Fibroblast of upper back skin (primary cell): ENCODE results near the gene TAF3.
"Not testable (repeated sequence)": the region's sequence is repeated elsewhere in the genome, so short reads cannot be mapped to it uniquely, and the experiment has no call there.

Experiments used
- DNase-seq: peaks from one replicate; pipeline ENCODE4 v3.0.0-alpha.2; 2013

TAF3 gene, protein sequence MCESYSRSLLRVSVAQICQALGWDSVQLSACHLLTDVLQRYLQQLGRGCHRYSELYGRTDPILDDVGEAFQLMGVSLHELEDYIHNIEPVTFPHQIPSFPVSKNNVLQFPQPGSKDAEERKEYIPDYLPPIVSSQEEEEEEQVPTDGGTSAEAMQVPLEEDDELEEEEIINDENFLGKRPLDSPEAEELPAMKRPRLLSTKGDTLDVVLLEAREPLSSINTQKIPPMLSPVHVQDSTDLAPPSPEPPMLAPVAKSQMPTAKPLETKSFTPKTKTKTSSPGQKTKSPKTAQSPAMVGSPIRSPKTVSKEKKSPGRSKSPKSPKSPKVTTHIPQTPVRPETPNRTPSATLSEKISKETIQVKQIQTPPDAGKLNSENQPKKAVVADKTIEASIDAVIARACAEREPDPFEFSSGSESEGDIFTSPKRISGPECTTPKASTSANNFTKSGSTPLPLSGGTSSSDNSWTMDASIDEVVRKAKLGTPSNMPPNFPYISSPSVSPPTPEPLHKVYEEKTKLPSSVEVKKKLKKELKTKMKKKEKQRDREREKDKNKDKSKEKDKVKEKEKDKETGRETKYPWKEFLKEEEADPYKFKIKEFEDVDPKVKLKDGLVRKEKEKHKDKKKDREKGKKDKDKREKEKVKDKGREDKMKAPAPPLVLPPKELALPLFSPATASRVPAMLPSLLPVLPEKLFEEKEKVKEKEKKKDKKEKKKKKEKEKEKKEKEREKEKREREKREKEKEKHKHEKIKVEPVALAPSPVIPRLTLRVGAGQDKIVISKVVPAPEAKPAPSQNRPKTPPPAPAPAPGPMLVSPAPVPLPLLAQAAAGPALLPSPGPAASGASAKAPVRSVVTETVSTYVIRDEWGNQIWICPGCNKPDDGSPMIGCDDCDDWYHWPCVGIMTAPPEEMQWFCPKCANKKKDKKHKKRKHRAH

GRCh38 chr10:7818295-7819120, at the start of gene TAF3:
Gene TAF3 (plus strand): TSS chr10:7818505. CDS start chr10:7818710, 205 bp downstream.
- peak; percentile 81 for DNase-seq

GRCh38 chr10:7773845-7774801, 44.2 kb upstream of the TAF3 start:
- no peak for DNase-seq

- DNase-seq: no peak
Observed at GRCh38 chr10:7776777-7777176, 41.5 kb upstream of the TAF3 start.

DNA sequence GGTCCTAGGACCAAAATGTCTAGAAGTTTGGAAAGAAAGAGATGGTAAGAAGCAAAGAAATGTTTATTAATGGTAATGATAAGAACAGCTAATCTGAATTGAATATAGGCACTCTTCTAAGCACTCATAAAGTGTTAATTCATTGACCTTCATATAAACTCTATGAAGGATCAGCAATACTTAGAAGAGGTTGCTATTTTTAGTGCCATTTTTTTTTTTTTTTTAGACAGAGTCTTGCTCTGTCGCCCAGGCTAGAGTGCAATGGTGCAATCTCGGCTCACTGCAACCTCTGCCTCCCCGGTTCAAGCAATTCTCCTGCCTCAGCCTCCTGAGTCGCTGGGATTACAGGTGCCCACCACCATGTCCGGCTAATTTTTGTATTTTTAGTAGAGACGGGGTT, 36.1 kb upstream of the TAF3 start:
- not testable (repeated sequence) for DNase-seq

DNA sequence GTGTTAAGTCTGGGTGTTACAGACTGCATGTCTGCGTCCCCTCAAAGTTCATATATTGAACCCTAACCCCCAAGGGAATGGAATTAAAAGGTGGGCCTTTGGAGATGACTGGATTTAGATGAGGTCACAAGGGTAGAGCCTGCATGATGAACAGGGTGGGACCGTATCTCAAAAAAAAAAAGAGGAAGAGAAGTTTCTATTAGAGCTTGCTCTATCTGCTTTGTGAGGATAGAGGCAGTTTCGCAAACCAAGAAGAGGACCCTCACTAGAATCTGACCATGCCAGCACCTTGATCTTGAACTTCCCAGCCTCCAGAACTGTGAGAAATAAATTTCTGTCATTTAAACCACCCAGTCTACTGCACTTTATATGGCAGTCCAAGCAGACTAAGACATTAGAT, 31.9 kb upstream of the TAF3 start:
- no peak for DNase-seq

- no peak for DNase-seq
Observed at GRCh38 chr10:7787150-7787856, 31.0 kb upstream of the TAF3 start.

DNA sequence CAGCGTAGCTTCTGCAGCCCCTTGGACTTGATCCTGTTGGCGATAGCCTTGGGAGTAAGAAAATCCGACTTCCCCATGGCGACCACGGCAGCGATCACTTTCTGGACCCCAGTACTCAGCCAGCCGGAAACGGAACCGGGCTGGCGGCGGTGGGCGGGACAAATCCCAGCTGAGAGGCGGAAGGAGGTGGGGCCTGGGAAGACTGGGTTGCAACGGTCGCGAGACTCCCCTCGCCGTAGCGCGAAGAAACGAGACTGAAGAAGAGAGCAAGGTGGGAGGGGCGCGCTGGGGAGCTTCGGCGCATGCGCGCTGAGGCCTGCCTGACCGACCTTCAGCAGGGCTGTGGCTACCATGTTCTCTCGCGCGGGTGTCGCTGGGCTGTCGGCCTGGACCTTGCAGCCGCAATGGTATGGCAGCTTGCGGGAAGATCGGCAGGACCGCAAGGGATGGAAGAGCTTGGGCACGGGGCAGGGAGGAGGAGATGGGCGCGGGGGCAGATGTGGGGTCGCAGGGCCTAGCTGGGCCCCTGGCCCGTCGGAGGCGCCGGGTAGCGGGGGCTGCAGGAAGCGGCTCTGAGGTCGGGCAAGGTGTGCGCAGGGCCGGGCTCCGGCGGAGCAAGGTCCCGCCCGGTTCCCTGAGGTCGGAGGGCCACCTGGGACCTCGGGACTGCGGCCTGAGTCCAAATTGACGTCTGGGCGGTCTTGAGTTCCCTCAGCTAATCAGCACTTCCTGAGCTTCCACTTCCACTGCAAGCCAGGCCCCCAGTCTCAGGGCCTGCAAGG, 30.3 kb upstream of the TAF3 start, which contains the start of the genes ATP5F1C and KIN:
TSS of gene ATP5F1C (plus strand) at position 321 of the 782 bp plus-strand sequence. CDS start at position 352, 31 bp downstream.
TSS of gene KIN (minus strand) at position 137 of the 782 bp plus-strand sequence. CDS start at position 77, 60 bp downstream.
- DNase-seq: peak; percentile 96

DNA sequence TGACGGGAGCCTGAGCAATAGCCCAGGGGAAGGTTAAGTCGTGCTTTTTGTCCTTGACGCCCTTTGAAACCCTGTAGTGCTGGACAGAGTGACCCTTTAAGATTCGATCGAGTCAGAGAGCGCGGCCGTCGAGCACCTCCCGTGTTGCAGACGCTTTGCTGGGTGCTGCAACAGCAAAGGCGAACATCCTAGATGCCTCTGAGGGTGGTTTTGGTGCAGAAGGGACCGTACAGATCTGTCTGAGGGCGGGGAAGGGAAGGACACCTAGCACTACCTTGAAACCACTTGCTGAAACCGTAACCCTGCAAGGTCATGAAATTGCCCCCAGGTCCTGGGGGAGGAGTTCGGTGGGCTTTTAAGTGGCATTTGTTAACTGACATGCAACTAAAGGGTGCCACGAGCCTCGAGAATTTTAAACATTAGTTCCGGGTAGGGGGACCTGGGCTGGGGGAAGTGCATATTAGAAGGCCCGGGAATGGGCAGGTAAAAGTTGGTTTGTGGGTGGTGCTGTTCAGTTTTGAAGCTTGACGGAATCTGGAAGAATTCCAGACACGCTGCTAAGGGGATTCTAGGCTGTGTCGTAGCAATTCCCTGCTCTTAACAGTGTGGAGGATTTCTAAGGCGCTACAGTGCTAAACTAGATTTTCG, 29.5 kb upstream of the TAF3 start:
- DNase-seq: peak; percentile 14

GRCh38 chr10:7789390-7789789, 28.9 kb upstream of the TAF3 start:
- DNase-seq: peak; percentile 25

DNA sequence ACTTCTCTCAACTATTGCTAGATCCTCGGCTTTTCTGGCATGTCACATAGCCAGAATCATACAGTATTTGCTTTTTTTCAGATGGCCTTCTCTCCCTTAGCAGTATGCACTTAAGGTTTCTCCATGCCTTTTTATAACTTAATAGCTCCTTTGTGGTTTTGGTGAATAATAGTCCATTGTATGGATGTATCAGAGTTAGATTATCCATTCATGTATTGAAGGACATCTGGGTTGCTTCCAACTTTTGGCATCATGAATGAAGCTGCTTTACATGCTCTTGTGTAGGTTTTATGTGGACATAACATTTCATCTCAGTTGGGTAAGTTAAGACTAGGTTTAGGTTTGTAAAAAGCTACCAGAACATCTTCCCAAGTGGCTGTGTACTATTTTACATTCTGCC, 25.8 kb upstream of the TAF3 start:
- DNase-seq: peak; percentile 37

DNA sequence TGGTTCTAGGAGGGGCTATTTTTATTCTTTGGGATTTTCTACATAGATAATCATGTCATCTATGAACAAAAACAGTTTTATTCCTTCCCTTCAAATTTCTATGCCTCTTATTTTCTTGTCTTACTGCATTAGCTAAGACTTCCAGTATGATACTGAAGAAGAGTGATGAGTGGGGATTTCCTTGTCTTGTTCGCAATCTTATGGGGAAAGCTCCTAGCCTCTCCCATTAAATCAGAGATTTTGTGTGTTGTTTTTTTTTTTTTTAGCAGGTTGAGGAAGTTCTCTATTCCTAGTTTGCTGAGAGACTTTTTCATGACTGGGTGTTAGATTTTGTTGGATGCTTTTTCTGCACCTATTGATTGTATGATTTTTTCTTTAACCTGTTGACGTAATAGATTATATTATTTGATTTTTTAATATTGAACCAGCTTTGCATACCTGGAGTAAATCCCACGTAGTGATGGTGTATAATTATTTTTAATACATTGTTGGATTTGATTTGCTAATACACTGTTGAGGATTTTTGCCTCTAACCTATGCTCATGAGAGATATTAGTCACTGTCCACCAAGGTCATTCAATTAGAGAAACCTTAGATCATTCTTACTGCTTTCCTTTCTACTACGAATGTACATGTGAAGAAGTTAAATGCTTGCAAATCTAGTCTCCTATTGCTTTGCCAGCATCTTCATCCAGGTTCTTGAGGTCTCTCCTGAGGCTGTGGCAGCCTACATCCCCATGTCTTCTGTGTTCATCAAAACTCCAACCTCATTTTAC, 23.9 kb upstream of the TAF3 start:
- DNase-seq: no peak

- DNase-seq: no peak
Observed at GRCh38 chr10:7795605-7796004, 22.7 kb upstream of the TAF3 start.

DNA sequence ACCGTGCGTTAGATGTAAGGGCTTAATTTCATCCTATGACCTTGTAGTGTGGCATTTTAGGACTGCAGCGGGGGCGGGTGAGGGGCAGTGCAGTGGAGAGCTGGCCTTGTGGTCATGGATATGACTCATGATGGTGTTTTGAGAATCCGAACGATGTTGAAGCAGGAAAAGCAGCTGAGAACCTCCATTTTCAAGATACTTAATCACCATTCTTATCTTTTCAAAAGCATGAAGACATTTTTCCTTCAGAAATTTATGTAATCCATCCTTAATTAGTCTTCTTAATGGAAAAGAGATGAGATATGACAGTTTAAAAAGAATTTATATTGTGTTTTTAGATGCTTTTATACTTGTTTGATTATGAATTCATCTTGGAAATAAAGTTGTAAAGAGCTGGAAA, 20.7 kb upstream of the TAF3 start:
- DNase-seq: peak; percentile 90

DNA sequence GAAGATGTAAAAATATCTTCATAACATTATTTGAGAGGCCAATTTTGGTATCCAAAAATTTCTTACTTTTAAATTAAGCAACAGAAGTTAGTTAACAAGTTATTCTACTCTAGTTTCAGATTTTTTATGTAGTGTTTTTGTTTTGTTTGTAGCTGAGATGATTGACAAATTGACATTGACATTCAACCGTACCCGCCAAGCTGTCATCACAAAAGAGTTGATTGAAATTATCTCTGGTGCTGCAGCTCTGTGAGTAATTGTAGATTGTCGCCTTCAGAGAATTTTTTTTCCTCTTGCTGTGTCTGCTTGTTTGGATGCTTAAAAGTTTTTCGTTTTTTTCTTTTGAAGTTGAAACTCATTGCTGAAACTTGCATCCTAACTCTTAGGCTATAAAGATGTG, 15.7 kb upstream of the TAF3 start:
- DNase-seq: no peak

DNA sequence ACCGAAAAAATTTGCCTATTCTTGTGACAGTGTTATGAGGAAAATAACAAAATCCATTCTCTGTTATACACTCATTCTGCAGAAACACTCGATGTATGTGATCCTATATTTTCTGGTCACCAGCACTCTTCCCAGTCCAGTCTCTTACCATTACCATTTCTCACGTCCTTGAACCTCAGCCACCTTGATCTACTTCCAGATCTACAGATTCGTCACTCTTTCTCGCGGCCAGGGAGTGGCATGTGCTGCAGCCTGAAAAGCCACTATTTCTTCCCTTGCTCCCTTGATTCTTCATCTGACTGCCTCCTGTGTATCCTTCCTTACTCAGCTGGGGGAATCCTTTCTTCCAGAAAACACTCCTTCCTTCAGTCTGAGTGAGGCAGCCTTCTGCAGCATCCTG, 14.1 kb upstream of the TAF3 start:
- DNase-seq: no peak

DNA sequence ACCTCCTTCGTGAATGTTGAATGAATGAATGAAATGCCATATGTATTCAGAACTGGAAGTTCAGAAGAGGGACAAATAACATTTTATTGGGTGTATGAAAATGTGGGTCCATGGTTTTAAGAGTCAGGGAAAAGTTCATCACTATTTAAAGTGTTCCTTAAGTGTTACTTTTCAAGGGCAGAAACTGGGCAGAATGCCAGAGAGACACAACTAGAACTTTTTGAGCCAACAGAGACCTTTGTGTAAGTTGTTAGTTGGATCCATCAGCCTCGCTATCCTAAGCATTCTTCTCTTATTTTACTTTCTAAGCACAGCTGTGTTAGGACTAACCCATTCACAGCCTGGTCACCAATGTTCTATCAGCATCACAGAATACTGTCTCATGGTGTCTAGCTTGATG, 13.6 kb upstream of the TAF3 start:
- no peak for DNase-seq

- DNase-seq: no peak
Observed at GRCh38 chr10:7808686-7809267, 9.5 kb upstream of the TAF3 start.

DNA sequence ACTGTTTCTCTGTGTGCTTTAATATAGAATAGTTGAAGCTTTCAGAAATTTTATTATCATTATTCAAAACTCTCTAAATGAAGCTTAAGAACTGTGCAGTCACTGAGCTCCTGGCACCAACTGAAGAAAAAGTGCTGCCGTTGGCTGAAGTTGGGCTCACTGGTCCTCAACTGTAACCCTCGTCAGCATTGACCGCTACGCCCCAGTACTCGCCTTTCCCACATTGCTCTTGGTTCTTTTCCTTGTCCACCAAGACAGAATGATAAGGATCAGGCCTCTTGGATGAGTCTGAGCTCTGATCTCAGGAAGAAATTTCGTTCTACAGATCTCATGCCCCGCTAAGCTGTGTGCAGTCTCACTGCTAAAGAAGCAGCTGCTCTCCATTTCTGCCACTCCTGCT, 7.9 kb upstream of the TAF3 start:
- no peak for DNase-seq
